DND-41 (cell line): ENCODE measurements around the gene DAD1.

ENCODE experiments used
- ATAC-seq: fragments of 200-7000 bp; cut with Tn5 transposase; 3 replicates; pipeline ENCODE4 v1.9.1; 2021; ENCODE audit warnings: low read depth; ENCODE audit not compliant: insufficient read depth
- DNase-seq: peaks from one replicate; pipeline ENCODE4 v3.0.0-alpha.2; 2020
- H2AFZ ChIP-seq: 2 replicates; pipeline ENCODE4 v1.6.0; 2012; ENCODE audit warnings: low read depth, low read length
- H3K27ac ChIP-seq: 2 replicates; pipeline ENCODE4 v1.5.1; 2012; ENCODE audit warnings: low read length, inconsistent platforms
- H3K27me3 ChIP-seq: fragments of 200-600 bp; sonication (generic); 2 replicates; pipeline ENCODE4 v1.6.0; 2012; ENCODE audit warnings: low read length, mild to moderate bottlenecking, inconsistent platforms; ENCODE audit not compliant: insufficient read depth, poor library complexity
- H3K36me3 ChIP-seq: 2 replicates; pipeline ENCODE4 v1.5.1; 2012; ENCODE audit warnings: low read length, inconsistent platforms; ENCODE audit not compliant: insufficient read depth
- H3K4me1 ChIP-seq: 2 replicates; pipeline ENCODE4 v1.5.1; 2012; ENCODE audit warnings: mild to moderate bottlenecking, low read length; ENCODE audit not compliant: insufficient read depth
- H3K4me2 ChIP-seq: 2 replicates; pipeline ENCODE4 v1.6.0; 2012; ENCODE audit warnings: mild to moderate bottlenecking, moderate library complexity, low read length, inconsistent platforms; ENCODE audit not compliant: insufficient read depth
- H3K4me3 ChIP-seq, 2 experiments: fragments of 200-600 bp in 1 of 2; shearing (Covaris generic) in 1 of 2; 2 replicates each; pipeline ENCODE4 v1.5.1; 2012 to 2016; ENCODE audit warnings: inconsistent platforms in 2 of 2, low read length in 2 of 2, mild to moderate bottlenecking in 2 of 2, low read depth in 1 of 2, moderate library complexity in 1 of 2
- H3K79me2 ChIP-seq: 2 replicates; pipeline ENCODE4 v1.6.0; 2012; ENCODE audit warnings: low read length, inconsistent platforms; ENCODE audit not compliant: insufficient read depth
- H3K9ac ChIP-seq: 2 replicates; pipeline ENCODE4 v1.6.0; 2012; ENCODE audit warnings: low read depth, mild to moderate bottlenecking, inconsistent platforms, low read length, moderate library complexity
- H3K9me3 ChIP-seq: 2 replicates; pipeline ENCODE4 v1.5.1; 2012; ENCODE audit warnings: low read length, moderate library complexity, mild to moderate bottlenecking, inconsistent platforms; ENCODE audit not compliant: insufficient read depth, severe bottlenecking
- H4K20me1 ChIP-seq: 2 replicates; pipeline ENCODE4 v1.6.0; 2012; ENCODE audit warnings: low read length; ENCODE audit not compliant: insufficient read depth
- CTCF ChIP-seq: IDR thresholded peaks from 2 replicates; pipeline ENCODE4 v1.5.1; 2012; ENCODE audit warnings: borderline replicate concordance, low read length, moderate library complexity, mild to moderate bottlenecking; ENCODE audit not compliant: poor library complexity, severe bottlenecking; ENCODE audit errors: extremely low read depth
- EZH2 ChIP-seq: IDR thresholded peaks from 3 replicates; pipeline ENCODE4 v1.6.1; 2012; ENCODE audit warnings: borderline replicate concordance, low read depth, mild to moderate bottlenecking, moderate library complexity, low read length, inconsistent platforms; ENCODE audit not compliant: severe bottlenecking

Gene DAD1

GRCh38 chr14:22535126-22535525 lies 53.9 kb downstream of the DAD1 start:
- no peak overlapping the region for H2AFZ ChIP-seq
- DNase-seq, result no peak
- TF ChIP-seq EZH2, result no peak
- TF ChIP-seq CTCF, result no peak
- H4K20me1 ChIP-seq, result no peaks in the 10 kb centered on the region
- H3K9me3 ChIP-seq, result no peaks in the 10 kb centered on the region
- H3K27ac ChIP-seq, result no peak overlapping the region
- no peak overlapping the region for H3K4me2 ChIP-seq
- no peak overlapping the region for H3K4me3 ChIP-seq
- H3K27me3 ChIP-seq, result peaks cover 30% of the 10 kb centered on the region
- no peak for ATAC-seq
- no peaks in the 10 kb centered on the region for H3K79me2 ChIP-seq
- no peak overlapping the region for H3K9ac ChIP-seq
- no peaks in the 10 kb centered on the region for H3K36me3 ChIP-seq
- no peaks in the 10 kb centered on the region for H3K4me1 ChIP-seq

GRCh38 chr14:22534547-22534946 lies 54.5 kb downstream of the DAD1 start:
- Histone ChIP-seq H2AFZ (no peak overlapping the region), H3K36me3 (no peaks in the 10 kb centered on the region), H3K79me2 (no peaks in the 10 kb centered on the region), H3K9me3 (no peaks in the 10 kb centered on the region), H3K27ac (no peak overlapping the region), H3K4me2 (no peak overlapping the region), H3K27me3 (peaks cover 26% of the 10 kb centered on the region), H3K4me3 (no peak overlapping the region), H3K9ac (no peak overlapping the region), H3K4me1 (no peaks in the 10 kb centered on the region), H4K20me1 (no peaks in the 10 kb centered on the region)
- ATAC-seq (no peak), DNase-seq (no peak)
- TF ChIP-seq CTCF (no peak), EZH2 (no peak)

GRCh38 chr14:22533739-22534359 lies 55.2 kb downstream of the DAD1 start:
- no peaks in the 10 kb centered on the region for H3K4me1 ChIP-seq
- no peak overlapping the region for H3K4me3 ChIP-seq
- no peak overlapping the region for H3K27ac ChIP-seq
- no peaks in the 10 kb centered on the region for H3K36me3 ChIP-seq
- no peak for TF ChIP-seq EZH2
- TF ChIP-seq CTCF, result no peak
- DNase-seq (no peak), ATAC-seq (no peak)
- H4K20me1 ChIP-seq, result no peaks in the 10 kb centered on the region
- H3K4me2 ChIP-seq, result no peak overlapping the region
- H2AFZ ChIP-seq, result no peak overlapping the region
- H3K79me2 ChIP-seq, result no peaks in the 10 kb centered on the region
- H3K27me3 ChIP-seq, result peaks cover 23% of the 10 kb centered on the region
- no peak overlapping the region for H3K9ac ChIP-seq
- H3K9me3 ChIP-seq, result no peaks in the 10 kb centered on the region
